HG02623 (cell line): ENCODE results near the gene GPRIN1.

ENCODE experiments used
- ATAC-seq: cut with Tn5 transposase; IDR thresholded peaks from one replicate; pipeline ENCODE4 v1.9.1; 2021; ENCODE audit warnings: moderate library complexity; ENCODE audit not compliant: unreplicated experiment

Gene GPRIN1

DNA sequence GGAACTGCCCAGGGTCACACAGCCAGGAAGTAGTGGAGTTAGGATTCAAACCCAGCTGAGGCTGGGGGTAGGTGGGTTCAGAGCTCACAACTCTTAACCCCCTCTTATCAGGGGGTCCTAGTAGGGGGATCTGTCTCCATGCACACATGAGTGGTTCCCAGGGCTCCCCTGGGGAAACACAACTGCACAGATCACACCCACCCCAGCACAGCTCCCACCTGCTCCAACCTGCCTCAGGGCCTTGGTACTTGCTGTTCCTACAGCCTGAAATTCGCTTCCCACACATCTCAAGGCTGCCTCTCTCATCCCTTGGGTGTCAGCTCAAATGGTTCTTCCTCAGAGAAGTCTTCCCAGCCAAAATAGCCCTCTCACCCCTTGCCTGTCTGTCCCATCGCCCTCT, 15.6 kb upstream of the GPRIN1 start:
- ATAC-seq = no peak

DNA sequence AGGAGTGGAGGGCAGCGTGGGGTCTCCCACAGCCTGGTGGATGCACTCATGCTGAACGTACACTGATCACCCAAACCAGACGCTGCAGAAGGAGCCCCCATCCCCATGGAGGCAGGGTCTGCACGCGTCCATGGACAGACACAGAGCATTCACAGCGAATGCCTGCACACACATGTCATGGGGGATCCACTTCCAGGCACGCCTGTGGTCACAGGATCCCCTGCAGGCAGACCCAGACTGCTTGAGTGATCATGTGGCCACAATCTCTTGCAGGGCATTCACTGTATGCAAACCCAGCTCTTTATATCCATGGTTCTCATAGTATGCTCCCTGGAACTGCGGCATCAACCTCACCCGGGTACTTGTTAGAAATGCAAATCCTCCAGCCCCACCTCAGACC, 15.0 kb upstream of the GPRIN1 start:
- ATAC-seq = no peak

DNA sequence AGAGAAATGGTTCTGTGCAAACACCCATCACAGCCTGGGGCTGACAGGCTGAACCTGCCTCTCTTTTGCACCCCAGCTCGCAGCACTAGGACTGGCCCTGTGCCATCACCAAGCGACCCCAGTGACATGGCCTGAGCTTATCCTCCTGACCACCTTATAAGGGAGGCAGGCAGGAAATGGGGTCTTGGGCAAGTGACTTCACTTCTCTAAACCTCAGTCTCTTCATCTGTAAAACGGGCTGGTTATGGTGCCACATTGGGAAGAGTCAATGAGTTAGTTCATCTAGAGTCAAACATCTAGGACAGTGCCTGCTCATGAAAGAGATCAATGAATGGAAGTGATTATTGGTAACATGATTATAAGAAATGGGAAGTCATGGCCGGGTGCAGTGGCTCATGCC, 14.2 kb upstream of the GPRIN1 start:
- no peak for ATAC-seq

DNA sequence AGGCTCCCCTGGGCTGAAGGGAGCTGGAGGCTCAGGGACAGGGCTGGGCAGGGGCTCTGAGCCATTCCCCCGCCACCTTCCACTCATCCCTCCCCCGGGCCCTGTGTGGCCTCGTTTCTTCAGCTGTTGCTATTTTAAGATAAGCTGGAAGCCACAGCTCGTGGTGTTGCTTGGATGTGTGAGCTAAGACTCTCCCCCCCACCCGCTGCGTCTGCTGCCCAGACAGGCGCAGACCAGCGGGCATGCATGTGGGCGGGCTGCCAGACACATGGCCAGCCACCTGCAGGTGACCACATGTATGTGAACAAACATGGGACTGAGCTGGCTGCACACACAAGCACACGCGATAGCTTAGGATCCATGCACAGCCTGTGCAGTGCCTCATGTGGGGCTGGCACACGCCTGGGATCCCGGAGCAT, 11.7 kb upstream of the GPRIN1 start:
- ATAC-seq = no peak

DNA sequence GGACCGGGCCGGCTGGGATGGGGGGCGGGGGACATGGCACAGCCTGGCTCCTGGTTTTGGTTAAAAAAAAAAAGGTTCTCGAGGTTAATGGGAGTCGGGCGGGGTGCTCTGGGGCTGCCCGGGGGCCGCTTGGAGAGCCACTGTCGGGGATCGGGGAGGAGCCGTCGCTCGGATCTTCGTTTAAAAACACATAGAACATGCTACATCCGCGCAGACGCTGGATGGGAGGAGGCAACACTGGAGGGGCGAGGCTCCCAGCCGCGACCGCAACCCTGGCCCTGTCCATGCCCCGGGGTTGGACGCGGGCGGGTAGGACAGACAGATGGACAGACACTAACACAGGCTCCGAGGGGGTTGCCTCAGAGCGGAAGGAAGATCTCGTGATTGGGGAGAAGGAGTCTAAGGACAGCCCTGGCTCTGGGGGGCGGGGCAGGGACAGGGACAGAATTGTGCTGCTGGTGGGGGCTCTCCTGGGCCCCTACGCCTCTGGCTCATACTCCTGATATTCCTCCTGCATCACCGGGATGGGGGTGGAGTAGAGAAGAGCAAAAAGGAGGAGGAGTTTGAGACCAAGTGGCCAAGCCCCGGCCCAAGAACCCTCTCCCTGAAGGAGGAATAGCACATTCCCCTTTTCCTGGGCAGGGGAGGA, 10.5 kb upstream of the GPRIN1 start:
- no peak for ATAC-seq

DNA sequence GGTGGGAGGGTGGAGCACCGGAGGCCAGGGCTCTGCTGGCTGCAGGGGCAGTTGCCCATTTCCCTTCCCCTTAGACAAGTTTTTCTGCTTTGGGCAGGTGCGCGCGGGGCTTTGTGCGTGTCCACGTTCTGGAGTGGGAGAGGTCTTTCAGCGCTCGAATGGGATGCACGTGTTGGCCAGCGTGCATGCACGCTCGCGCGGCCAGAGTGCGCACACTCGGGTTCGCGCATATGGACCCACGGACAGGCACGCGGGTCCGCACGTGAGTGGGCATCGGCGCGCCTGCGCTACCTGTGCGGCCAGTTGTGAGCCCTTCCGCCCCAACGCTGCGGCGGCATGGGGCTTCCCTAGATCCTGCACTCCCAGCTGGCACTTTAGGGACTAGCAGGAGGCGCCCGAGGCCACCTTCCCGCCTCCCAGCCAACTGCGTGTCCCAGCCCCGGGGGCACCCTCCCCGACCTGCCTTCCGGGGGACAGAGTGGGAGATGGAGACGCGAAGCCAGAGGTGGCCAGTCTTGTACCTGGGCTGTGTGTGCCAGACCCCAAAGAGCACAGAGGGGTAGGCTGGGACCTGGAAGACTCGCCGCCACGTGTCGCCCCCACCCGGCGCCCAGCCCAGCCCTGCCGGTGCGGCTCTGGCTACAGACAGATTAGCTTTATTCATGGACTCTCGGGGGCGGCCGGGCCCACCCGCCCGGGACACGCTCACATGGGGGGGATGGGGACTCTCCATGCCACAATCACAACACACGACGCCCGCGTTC, 9.8 kb upstream of the GPRIN1 start:
- no peak for ATAC-seq

DNA sequence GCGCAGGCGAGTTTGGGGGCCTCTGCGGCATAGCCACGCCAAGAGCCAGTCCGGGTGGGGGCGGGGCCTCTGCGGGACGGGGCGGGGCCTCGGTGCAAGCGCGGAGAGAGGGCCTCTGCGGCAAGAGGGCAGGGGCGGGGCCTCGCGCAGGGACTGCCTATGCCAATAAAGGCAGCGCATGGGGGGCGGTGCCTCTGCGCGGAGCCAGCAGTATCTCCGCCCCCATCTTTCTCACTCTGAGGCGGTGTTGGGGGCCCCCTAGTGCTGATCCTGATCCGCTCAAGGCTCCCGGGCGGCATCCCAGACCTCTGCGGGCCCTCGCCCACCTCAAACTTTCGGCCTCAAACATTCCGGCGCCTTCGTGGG, 9.2 kb upstream of the GPRIN1 start:
- peak; percentile 53 for ATAC-seq

DNA sequence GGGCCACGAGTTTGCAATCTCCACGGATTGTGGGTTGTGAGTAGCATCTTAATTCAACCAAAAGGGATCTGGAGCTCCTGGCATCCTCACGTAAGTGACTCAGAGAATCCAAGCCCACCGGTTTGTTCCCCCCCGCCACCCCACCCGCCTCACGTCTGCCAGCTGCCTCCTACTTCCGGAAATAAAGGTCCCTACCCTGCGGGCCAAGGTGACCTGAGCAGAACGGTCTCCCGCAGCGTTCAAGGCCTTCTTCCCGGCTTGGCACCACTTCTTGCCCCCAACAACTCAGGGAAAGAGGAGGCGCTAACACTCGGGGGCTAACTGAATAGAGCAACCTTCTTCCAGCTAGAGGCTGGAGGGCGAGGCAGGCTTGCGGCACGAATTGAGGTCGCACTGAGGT, 8.8 kb upstream of the GPRIN1 start:
- ATAC-seq = no peak

DNA sequence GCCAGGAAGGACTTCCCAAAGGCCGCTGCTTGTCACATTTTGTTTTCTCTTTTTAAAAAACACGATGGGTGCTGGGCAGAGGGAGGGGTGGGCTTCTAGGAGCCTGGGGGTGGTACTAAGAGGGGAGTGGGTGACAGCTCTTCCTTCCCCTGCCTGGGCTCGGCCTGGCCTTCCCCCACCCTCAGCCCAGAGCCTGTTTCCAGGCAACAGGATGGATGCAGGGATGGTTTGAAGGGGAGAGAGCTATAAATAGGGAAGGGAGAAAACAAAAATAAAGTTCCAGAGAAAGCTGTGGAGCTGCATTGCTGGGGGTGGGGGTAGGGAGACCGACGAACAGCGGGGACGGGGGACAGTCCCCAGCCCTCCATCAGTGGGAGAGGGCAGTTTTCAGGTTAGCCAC, 6.6 kb upstream of the GPRIN1 start:
- ATAC-seq = no peak

DNA sequence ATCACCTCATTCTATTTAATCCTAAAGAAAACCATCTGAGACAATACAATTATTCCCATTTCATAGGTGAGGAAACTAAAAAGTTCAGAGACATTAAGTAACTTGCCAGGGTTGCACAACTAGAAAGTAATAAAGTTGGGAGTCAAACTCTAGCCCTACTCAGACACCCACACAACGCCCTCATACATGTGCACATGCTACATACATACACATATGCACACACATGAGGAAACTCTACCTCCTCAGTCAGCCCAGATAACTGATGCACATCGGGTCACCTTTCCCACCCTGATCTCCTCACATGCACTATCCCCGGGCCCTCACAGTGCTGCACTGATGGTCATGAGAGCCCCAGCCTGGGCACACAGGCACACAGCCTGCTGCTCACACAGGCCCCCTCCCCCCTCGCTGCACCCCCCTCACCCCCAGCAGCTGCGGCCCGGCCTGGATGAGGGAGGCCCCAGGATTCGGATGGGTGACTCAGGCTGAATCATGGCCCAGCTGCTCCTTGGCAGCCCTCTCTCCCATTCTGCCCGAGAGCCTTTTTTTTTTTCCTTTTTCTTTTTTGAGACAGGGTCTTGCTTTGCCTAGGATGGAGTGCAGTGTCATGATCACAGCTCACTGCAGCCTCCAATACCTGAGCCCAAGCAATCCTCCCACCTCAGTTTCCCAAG, 5.0 kb upstream of the GPRIN1 start:
- ATAC-seq = no peak

DNA sequence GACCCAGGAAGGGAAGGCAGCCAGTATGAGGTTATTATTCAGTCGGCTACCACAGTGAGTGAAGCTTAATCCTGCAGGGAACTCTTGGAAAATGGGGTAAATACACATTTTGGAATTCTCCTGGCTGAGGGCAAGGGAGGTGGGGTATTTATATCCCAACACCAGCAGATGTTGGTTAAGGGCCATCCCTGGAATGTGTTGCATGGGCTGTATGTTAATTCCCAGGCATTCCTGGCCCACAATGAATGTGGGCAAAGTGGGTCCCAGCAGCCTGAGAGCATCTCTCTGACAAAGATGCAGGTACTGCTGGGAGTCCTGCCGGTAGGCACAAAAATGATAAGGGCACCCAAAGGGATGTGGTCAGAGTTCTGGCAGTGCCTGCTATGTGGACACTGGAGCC, 2.9 kb upstream of the GPRIN1 start:
- no peak for ATAC-seq

DNA sequence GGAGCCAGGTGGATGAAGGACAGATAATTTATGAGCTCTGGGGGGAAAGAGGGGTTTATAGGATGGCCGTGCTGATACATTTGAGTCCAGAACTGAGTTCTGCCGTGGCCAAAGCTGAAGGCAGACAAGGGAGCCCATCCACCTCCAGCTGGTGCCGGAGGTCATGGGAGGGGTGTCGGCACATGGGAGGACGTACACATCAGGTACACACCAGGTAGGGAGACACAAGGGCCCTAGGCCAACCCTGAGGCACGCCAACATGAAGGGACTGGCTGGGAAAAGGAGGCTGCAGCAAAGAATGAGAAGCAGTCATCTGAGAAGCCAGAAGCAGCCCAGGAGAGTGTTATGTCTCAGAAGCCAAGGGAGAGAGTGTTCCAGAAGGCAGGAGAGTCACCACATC, 2.1 kb upstream of the GPRIN1 start:
- ATAC-seq = no peak

DNA sequence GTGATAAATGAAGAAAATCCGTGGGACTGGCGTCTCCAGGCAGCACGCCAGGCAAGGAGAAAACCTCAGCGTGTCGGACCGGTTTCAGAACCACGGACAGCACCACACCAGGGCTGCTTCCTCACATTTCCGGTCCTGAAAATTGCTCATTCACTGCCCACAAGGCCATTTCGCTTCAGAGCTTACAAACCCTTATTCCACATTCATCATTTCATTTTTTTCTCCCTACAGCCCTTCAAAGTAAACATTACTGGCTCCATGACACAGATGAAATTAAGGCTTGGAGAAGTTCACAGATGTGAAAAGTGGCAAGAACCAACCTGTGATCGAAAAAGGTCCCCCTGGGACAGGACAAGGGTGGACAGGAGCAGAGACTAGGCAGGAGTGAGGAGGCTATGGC, 1.5 kb upstream of the GPRIN1 start:
- no peak for ATAC-seq

DNA sequence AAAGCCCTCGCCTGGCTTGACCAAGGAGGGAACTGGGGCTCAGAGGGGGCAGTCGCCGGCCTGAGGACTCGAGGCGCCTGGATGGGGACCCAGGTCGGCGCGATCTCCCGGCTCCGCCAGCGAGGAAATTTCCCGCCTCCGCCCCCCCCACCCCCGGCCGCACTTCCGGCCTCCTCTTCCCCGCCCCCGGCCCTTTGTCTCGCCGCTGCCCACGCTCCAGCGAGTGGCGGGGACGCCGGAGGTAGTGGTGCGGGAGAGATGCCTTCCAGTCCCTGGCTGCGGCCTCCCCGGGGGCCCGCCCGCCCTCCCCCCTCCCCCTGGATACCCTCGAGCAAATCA, 448 bp upstream of the GPRIN1 start:
- peak; percentile 13 for ATAC-seq

DNA sequence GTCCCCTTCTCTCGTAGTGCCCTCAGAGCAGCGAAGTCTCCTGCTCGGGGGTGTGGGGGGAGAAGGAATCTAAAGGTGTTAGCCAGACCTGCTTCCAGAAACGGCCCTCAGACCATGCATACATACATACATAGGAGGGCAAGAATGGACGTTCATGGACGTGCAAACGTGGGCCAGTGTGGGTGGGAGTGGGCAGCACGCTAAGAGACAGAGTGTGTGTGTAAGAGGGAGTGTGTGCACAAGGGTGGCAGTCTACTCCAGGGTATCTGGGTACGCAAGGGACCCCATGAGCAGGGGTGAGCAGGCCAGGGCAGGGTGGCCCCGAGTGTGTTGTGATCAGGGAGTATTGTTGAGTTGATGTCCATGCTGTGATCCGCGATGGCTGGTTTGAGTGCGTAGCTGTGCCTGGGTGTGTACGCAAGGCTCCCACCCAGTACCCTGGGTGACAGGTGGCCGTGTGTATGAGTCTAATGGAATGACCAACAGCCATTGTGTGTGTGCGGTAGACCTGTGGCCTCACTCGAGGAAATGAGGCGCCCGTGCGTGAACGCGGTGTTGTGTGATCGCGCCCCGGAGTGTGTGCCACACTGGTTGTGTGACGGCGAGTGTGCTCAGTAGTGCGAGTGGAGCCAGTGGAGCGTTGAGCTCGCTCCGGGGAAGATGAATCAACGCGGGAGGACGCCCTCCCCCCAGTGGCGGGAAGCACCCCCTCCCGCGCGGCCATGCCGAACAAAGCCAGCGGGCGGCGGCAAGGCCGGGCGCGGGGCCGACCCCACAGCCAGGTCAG, 826 bp downstream of the GPRIN1 start:
- peak; percentile 9 for ATAC-seq

DNA sequence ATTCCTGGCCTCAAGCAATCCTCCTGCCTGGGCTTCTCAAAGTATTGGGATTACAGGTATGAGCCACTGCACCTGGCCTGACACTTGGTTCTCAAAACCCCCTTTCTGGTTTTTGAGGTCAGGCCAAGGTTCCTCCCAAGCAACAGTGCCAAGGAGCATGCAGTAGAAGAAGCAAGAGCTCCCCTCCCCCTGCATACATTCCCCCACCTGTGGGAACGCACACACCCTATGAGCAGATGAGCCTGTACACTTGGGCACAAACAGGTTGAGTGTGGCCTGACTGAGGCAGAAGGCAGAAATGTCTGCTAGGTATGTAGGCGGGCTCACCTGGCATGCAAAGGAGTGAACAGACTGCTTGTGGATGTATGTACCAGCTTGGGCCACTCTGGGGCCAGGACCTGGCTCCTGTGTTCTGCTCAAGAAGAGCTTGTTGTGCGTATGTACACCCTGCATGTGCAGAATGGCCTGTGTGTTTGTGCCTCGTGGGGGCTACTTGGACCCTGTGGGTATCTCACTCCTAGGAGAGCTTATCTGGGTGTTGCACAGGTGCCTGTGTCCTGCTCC, 1.7 kb downstream of the GPRIN1 start:
- no peak for ATAC-seq

DNA sequence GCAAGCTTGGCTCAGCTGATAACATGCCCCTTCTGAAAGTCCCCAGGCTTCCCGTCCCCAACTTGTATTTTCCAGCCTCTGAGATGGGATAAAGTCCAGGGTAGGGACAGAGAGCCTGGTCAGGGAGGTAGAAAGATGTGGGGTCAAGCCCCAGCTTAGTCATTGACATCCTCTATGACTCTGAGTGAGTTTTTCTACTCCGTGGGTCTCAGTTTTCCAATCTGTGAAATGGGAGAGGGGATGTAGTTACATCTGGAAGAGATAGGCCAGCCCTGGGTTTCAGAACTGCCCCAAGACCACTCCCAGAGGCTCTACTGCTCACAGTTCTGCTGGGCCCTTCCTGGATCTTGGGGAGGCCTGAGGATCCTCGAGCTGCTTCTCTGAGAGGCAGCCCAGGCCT, 3.1 kb downstream of the GPRIN1 start:
- no peak for ATAC-seq

DNA sequence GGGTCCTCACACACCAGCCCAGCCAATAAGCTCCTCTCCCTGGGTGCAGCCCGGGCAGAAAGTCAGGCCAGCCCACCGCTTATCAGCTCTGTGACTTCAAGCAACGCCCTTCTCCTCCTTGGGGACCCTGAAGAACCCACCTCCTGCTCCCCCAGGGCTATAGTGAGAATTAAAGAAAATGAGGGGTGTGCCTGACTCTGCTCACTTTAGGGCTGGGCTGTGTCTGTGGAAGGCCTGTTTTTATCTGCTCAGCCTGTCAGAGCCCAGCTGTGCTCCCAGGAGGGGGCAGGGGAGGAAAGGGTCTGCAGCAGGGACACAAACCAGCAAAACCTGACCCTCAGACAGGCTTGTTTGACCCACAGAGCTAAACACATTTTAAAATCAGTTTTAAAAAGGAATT, 3.9 kb downstream of the GPRIN1 start:
- no peak for ATAC-seq

DNA sequence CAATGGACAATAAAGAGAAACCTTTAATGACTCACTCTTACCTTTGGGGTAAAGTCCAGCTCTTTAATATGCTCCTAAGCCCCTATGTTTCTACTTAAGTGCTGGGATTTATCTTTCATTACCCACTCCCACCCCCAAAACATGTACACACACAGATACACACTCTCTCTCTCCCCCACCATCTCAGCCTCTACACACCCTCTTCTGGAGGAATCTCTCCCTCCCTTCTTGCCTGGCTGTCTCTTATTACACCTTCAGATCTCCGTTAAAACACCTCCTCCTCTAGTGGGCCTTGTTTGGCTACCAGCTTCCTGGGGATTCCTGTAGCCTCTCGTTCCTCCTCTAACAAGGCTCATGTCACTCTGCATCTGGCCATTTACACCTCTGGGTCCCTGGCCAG, 6.9 kb downstream of the GPRIN1 start:
- ATAC-seq = no peak

DNA sequence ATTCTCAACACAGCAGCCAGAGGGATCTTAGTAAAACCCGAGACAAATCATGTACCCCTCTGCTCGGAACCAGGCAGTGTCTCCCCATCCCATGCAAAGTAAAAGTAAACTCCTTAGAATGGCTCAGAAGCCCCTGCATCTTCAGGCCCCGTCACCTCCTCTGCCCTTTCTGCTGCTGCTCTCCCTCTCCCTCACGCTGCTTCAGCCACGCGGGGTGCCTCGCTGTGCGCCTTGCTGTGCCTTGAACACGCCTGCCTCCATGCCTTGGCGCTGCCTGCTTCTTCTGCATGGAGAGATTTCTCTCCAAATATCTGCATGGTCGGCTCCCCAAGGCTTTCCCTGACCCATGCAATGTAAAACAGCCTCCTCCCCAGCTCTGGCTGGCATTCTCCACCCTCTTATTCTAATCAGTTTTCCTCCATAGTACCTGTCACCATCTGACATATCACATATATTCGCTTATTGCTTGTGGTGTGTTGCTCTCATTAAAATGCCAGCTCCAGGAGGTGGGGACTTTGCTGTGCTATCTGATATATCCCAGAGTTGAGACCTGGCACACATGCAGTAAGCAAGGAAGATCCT, 8.0 kb downstream of the GPRIN1 start:
- no peak for ATAC-seq
